ENCODE measurements around the gene ABCB11.

- no peak for TF ChIP-seq CTCF (conservative IDR thresholded peaks at IDR 0.05; ENCODE audit: low read depth, low read length)
- no peak for TF ChIP-seq EZH2phosphoT487 (IDR thresholded peaks at IDR 0.05; ENCODE audit: borderline replicate concordance, low read length)
Observed at GRCh38 chr2:169015943-169016342, 15.2 kb downstream of the ABCB11 start.
